GM19452 (cell line): ENCODE results near the gene TP53I3.
A peak's percentile ranks its signal among the peaks of the same experiment; 100 is the strongest.
"Not testable (repeated sequence)": the region's sequence is repeated elsewhere in the genome, so short reads cannot be mapped to it uniquely, and the experiment has no call there.

Experiments used
- ATAC-seq: cut with Tn5 transposase; IDR thresholded peaks from one replicate; pipeline ENCODE4 v1.9.1; 2021; ENCODE audit not compliant: unreplicated experiment

The TP53I3 gene

GRCh38 chr2:24101992-24102391 lies 17.4 kb upstream of the TP53I3 start:
- no peak for ATAC-seq

DNA sequence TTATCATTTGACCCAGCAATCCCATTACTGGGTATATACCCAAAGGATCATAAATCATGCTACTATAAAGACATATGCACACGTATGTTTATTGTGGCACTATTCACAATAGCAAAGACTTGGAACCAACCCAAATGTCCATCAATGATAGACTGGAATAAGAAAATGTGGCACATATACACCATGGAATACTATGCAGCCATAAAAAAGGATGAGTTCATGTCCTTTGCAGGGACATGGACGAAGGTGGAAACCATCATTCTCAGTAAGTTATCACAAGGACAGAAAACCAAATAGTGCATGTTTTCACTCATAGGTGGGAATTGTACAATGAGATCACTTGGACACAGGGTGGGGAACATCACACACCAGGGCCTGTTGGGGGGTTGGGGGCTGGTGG lies 16.1 kb upstream of the TP53I3 start:
- ATAC-seq = not testable (repeated sequence)

GRCh38 chr2:24095171-24095677 lies 10.6 kb upstream of the TP53I3 start:
- ATAC-seq = not testable (repeated sequence)

GRCh38 chr2:24093270-24093669 lies 8.6 kb upstream of the TP53I3 start:
- not testable (repeated sequence) for ATAC-seq

GRCh38 chr2:24088821-24089359 lies 4.3 kb upstream of the TP53I3 start:
- no peak for ATAC-seq

GRCh38 chr2:24087032-24087431 lies 2.4 kb upstream of the TP53I3 start:
- no peak for ATAC-seq

- no peak for ATAC-seq
Observed at GRCh38 chr2:24086241-24086640, 1.6 kb upstream of the TP53I3 start.

- ATAC-seq = no peak
Observed at GRCh38 chr2:24085200-24085489, 511 bp upstream of the TP53I3 start.

GRCh38 chr2:24083567-24084385 lies 858 bp downstream of the TP53I3 start:
- ATAC-seq = peak; percentile 79

- no peak for ATAC-seq
Observed at GRCh38 chr2:24082787-24083566, 1.7 kb downstream of the TP53I3 start.

- no peak for ATAC-seq
Observed at GRCh38 chr2:24080701-24081100, 3.9 kb downstream of the TP53I3 start.

GRCh38 chr2:24077879-24078278 lies 6.8 kb downstream of the TP53I3 start:
- ATAC-seq = no peak

- no peak for ATAC-seq
Observed at GRCh38 chr2:24077535-24077877, 7.1 kb downstream of the TP53I3 start.

- ATAC-seq = peak; percentile 19
Observed at GRCh38 chr2:24076849-24077534, 7.6 kb downstream of the TP53I3 start.

GRCh38 chr2:24075915-24076848 lies 8.5 kb downstream of the TP53I3 start, which contains the start of gene SF3B6:
Gene SF3B6 (minus strand): TSS chr2:24076326. CDS start chr2:24076229, 97 bp downstream.
- ATAC-seq = peak; percentile 93

- ATAC-seq = no peak
Observed at GRCh38 chr2:24075259-24075658, 9.4 kb downstream of the TP53I3 start.

DNA sequence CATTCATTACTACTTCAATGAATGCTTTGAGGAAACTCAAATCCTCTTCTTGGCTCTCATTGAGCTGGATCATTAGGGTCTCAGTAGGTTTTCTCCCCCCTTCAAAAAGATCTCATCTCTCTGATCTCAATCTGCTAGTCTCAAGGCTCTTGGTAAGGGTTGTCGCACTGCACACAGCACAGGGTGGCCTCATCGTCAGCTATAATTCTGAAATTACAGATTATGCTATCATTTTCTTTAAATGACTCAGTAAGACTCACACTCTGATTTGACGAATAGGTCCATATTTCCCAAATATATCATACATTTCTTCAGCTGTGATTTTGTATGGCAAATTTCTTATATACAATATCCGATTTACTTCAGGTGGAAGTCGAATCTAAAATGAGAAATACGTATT lies 10.8 kb downstream of the TP53I3 start:
- ATAC-seq = no peak

GRCh38 chr2:24072259-24072658 lies 12.4 kb downstream of the TP53I3 start:
- ATAC-seq = no peak

- no peak for ATAC-seq
Observed at GRCh38 chr2:24065341-24065740, 19.3 kb downstream of the TP53I3 start.

GRCh38 chr2:24058564-24059271 lies 25.9 kb downstream of the TP53I3 start:
- no peak for ATAC-seq
